Neural progenitor cell (in vitro differentiated cells): ENCODE results near the gene WDR1.

Experiments used
- EZH2 ChIP-seq: fragments of 200-600 bp; sonication (generic); IDR thresholded peaks from 2 replicates; pipeline ENCODE4 v1.6.1; 2017; ENCODE audit warnings: antibody characterized with exemption, mild to moderate bottlenecking, moderate library complexity
- EZH2phosphoT487 ChIP-seq: fragments of 200-600 bp; sonication (generic); IDR thresholded peaks from 2 replicates; pipeline ENCODE4 v1.6.1; 2017; ENCODE audit warnings: antibody characterized with exemption
- TF ChIP-seq, protein P1 (sequence below): fragments of 200-600 bp; sonication (generic); IDR thresholded peaks from 2 replicates; pipeline ENCODE4 v1.5.1; 2017; ENCODE audit warnings: antibody characterized with exemption, mild to moderate bottlenecking

DNA sequence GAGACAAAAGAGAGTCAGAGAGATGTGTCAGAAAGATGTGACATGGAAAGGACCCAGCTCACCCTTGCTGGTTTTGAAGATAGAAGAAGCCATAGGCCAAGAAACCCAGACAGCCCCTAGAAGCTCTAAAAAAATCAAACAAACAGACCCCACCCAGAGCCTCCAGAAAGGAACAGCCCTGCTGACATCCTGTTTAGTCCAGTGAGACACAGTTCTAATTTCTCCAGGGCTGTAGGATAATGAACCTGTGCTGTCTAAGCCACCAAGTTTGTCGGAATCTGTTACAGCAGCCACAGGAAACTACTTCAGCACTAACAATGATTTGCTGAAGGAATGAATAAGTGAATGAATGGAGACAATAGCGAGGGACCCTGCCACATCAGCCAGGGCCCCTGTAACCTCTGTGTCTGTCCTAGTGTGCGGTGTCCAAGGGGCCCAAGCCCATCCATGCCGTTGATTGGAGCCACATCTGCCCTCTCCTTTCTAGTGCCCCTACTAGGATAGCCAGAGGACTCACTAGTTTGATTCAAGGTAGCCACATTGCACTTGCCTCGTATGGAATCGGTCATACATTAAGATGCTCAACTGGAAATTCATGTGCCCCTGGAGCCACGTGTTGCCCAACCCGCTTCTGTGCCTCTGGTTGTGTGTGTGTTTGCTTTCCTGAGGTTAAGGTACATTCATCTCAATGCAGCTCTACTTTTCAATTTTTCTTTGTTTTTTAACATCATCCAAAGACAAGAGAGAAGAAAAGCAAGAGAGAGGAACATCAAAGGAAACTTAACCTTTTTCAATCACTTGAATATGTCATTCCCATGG is 62.8 kb downstream of the WDR1 start:
- TF ChIP-seq, protein P1, sequence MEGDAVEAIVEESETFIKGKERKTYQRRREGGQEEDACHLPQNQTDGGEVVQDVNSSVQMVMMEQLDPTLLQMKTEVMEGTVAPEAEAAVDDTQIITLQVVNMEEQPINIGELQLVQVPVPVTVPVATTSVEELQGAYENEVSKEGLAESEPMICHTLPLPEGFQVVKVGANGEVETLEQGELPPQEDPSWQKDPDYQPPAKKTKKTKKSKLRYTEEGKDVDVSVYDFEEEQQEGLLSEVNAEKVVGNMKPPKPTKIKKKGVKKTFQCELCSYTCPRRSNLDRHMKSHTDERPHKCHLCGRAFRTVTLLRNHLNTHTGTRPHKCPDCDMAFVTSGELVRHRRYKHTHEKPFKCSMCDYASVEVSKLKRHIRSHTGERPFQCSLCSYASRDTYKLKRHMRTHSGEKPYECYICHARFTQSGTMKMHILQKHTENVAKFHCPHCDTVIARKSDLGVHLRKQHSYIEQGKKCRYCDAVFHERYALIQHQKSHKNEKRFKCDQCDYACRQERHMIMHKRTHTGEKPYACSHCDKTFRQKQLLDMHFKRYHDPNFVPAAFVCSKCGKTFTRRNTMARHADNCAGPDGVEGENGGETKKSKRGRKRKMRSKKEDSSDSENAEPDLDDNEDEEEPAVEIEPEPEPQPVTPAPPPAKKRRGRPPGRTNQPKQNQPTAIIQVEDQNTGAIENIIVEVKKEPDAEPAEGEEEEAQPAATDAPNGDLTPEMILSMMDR = no peak
- TF ChIP-seq EZH2phosphoT487 = no peak
- TF ChIP-seq EZH2 = no peak
